Right lung (tissue), 5 donors: ENCODE results near the gene NT5DC4. TPM values are rescaled to one million over a fixed set of nuclear protein-coding genes. Genes with fewer than 3 reads are reported as not detected.

ENCODE experiments used
- DNase-seq, 2 donors: peaks; one replicate each; pipeline ENCODE4 v3.0.0-alpha.2; 2013
- polyA plus RNA-seq, 5 donors: library from polyadenylated mRNA; unstranded; fragments of 120-200 nt; gene quantifications; one replicate each; pipeline versions ENCODE4 v1.2.1 to v1.2.3, GENCODE V29; 2013; ENCODE audit warnings: inconsistent platforms in 1 of 5, low replicate concordance in 1 of 5; ENCODE audit not compliant: insufficient read length in 5 of 5, insufficient read depth in 1 of 5

Gene NT5DC4
- polyA plus RNA-seq, 5 donors, result 0.06 to 0.13 TPM; not detected in 3

GRCh38 chr2:112752667-112753066 lies 31.8 kb downstream of the NT5DC4 start:
- DNase-seq, result no peak

- no peak for DNase-seq
These were observed 33.7 kb downstream of the NT5DC4 start for GRCh38 chr2:112754564-112754963.

DNA sequence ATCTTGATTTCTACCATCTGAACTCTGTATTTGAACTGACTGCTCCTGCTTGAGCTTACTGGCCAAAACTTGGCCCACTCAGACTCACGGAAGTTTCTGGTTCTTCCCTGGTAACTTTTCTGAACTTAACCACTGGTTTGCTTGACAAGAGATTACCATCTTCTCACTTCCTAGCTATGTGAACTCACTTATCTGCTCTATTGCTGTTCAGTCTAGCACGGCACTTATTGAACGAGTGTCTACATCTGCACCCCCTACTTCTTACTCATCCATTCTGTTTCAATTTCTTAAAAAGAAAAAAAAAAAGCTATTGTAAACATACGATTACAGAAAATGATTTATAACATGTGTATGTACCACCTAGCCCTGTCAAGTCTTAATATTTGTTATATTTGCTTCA lies 34.6 kb downstream of the NT5DC4 start:
- DNase-seq, result no peak

DNA sequence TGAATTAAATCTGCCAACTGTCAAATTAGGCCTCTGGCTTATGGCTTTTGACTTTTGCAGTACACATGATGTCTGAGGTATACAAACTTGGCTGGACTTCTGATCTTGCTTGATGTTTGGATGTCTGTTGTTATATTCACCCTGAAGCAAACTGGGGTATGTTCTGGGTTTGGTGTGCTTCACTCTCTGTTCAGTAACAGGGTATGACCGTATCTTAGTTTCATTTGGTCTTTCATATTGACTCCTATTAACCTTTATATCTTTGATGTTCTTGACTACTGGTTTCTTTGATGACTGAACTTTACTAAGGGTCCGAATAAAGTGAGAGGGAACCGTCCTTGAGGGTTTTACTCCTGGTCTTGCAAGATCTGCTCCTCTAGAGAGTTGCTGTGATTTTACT lies 35.4 kb downstream of the NT5DC4 start:
- no peak for DNase-seq

DNA sequence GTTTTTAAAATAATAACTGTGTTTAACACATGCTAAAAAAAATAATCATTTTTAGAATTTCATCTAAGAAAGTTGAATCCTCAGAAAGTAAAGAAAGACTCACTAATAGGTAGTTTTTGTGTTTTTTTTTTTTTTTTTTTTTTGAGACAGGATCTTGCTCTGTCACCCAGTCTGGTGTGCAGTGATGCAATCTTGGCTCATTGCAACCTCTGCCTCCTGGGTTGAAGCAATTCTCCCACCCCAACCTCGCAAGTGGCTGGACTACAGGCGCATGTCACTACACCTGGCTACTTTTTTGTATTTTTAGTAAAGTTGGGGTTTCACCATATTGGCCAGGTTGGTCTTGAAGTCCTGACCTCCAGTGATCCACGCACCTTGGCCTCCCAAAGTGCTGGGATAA lies 36.4 kb downstream of the NT5DC4 start:
- DNase-seq, result no peak

GRCh38 chr2:112758711-112759110 lies 37.9 kb downstream of the NT5DC4 start:
- no peak for DNase-seq

GRCh38 chr2:112760149-112760548 lies 39.3 kb downstream of the NT5DC4 start:
- no peak for DNase-seq

- no peak for DNase-seq
These were observed 41.5 kb downstream of the NT5DC4 start for GRCh38 chr2:112762276-112762675.

DNA sequence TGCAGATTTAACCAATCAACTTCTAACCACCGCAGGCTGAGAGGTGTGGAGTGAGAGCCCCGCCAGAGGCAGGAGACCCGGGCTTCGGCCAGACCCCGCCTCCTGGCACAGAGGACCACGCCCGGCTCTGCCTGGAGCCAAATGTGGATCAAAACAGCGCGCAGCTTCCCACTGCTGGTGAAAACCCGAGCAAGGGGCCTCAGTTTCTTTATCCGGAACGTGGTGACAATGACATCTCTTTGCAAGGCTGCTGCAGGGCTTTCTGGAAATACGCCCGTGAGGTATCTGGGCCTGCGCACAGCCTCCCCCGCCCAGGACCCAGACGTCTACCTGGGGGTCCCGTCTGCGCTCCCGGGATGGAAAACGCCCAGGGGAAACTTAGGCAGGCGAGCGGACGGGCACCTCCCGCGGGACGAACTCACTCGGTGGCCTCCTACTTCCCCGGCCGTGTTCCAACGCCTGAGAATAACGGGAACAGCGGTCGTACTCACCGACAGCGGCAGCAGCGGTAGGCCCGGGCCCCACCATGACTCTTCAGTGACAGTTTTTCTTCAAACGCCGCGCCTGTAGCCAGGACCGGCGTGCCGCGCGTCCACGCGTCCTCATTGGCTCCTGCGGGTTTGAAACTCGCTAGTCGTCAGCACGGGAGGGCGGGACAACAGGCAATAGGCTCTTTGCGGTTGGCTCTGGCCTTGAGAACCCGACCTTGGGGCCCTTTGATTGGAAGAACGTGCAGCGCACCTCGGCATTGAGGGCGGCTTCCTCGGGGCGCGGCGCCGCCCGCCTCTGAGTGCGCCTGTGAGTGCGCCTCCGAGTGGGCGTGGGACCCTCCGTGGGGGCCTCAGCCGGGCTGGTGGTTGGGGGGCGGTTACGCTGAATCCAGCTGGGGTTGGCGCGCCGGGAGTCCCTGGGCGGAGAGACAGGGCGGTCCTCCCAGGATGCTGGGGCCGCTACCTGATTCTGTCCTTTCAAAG lies 43.5 kb downstream of the NT5DC4 start, which contains the start of gene CKAP2L:
TSS of gene CKAP2L (minus strand) at position 539 of the 974 bp plus-strand sequence. CDS start at position 528, 11 bp downstream.
- DNase-seq, result peak; percentile 95 to 96

DNA sequence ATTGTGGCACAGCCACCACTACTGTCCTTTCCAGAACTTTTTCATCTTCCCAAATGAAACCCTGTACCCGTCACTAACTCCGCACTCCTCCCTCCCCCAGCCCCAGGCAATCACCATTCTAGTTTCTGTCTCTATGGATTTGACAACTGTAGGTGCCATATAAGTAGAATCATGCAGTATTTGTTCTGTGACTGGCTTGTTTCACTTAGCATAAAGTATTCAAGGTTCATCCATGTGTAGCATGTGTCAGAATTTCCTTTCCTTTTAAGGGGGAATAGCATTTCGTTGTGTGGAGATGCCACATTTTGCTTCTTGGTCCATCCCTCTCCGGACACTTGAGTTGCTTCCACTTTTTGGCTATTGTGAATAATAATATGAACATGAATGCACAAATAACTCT lies 44.4 kb downstream of the NT5DC4 start:
- DNase-seq, result no peak

- DNase-seq, result no peak
These were observed 47.0 kb downstream of the NT5DC4 start for GRCh38 chr2:112767693-112768330.

- no peak for DNase-seq
These were observed 47.6 kb downstream of the NT5DC4 start for GRCh38 chr2:112768432-112768831.

DNA sequence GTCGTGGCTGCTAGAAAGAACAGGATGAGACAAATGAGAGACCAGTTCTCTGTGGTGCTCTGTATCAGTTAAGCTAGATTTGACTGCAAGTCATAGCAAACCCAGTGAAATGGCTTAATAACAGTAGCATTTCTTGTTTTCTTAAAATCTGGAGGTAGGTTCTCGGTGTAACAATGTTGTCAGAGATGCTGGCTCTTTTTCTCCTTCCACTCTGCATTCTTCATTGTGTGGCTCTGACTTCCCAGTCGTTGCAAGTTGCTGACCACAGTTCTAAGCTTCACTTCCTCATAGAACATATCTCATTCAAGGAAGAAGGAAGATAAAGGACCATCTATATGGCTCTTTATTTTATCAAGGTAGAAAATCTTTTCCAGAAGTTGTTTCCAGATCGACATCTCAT lies 51.5 kb downstream of the NT5DC4 start:
- DNase-seq, result no peak

DNA sequence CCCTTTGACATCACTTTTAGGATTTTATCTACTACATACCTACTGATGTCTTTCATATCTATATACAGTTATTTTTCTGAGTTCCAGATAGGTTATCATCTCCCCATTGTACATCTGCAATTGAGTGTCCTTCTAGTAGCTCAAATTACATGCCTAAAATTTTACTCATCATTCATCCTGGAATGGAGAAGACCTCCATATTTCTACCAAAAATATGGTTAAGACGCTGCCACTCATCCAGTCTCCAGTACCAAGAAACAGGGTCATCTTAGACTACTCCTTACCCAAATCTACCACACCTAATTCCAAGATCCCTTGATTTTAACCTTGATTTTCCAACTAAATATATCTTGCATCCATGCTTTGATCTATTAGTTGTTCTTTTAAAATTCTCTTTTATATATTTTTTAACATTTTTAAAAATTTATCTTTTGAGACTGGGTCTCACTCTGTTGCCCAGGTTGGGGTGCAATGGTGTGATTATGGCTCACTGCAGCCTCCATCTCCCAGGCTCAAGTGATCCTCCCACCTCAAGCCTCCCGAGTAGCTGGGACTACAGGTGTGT lies 52.2 kb downstream of the NT5DC4 start:
- DNase-seq, result no peak

DNA sequence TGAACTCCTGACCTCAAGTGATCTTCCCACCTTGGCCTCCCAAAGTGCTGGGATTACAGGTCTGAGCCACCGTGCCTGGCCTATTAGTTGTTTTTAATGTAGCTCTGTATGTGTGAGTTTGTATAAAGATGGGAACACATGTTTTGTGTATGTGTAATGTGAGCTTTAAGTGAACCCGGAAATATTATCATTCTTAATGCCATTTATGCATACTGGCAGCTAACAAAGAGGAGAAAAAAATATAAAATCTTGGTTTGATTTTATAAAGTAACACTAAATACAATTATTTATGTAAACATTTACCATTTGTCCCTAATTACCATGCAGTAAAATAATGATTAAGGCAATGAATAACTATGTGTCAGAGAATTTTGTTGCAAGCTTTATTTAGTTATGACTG lies 52.7 kb downstream of the NT5DC4 start:
- no peak for DNase-seq

DNA sequence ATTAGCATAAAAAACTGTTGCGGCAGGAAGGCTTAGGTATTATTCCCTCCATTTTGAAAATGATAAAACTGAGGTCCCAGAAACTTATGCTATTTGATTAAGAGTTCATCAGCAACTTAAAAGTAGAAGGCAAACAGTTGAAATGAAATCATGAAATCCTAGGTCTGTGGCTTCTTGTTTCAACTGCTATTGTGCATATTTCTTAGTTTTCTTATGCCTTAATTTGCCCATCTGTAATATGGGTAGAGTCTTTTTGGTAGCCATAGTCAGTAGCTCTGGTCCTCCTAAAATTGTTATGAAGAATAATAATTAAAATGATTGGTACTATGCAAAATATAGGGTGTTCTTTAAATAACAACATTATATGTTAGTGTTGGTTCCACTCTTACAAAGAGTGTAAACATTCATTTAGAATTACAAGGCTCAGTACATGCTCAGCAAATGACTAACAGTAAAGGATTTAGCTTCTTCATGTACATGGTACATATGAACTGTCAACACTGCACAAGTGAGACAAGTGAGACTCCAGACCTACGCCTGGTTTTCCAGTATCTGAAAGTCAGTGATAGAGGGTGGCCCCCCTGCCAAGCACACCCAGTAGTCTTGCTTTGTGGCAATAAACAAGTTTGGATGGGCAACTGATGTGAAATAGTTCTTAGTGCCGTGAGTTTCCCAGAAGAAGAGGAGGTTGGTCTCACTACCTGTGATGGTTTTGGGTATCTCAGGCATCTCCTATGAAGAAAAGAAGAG lies 53.9 kb downstream of the NT5DC4 start:
- DNase-seq, result no peak

DNA sequence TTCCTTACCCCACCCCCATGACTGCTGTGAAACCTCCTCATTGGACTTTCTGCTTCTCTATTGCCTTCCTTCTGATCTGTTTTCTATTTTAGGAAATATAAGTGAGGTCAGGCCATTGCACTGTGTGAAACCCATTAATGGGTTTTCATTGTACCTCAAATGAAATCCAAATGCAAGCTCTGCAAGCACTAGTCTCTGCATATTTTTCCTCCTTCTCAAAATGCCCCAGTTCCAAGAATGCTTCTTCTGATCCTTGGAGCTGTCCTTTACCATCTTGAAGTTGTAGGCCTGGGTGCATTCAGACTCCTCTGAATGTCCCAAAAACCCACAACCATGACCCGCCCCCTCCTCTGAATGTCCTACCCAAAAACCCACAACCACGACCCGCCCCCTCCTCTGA lies 55.3 kb downstream of the NT5DC4 start:
- no peak for DNase-seq

GRCh38 chr2:112777036-112777435 lies 56.2 kb downstream of the NT5DC4 start:
- DNase-seq, result no peak

DNA sequence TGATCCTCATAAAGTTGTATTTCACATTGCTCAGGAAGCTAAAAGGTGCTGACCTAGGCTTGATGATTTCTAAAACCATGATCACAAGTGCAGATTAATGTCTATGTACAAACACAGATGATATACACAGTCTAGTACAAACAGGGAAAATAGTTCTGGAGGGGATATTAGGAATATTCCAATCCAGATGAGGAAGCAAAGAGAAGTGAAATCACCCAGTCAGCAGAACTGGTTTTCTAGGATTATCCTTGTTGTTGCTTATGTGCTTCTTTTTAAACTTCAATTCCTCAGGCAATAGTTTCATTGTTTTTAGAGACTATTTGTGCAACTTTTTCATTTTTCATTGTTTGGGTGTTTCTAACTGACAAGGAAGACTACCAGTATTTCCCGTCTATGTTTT lies 58.8 kb downstream of the NT5DC4 start:
- no peak for DNase-seq

DNA sequence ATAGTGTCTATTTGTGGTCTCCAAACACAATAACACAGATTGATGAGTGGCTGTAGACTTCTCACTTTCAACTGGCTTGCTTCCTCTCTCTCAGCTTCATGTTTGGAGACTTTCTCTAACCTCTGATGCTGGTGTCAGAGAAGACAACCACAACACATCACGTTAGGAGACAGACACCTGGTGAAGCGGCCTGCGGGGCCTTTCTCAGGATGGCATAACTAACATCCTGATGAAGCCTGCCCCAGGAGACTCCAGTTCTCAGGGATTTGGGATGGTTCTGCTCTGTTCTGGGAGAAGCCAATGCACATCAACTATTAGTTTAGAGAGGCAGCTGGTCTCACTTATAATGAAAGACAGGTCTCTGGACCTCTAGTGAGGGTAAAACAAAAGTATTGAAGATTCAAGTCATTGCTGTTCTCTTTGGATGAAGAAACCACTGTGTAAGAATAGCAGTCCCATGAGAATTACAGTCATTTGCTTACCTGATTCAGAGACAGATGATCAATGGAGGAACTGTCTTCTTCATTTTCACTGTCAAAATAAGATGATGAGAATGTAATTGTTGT lies 61.5 kb downstream of the NT5DC4 start:
- no peak for DNase-seq

- DNase-seq, result no peak
These were observed 62.4 kb downstream of the NT5DC4 start for GRCh38 chr2:112783187-112783714.
